K562 (cell line): ENCODE data around the gene GIGYF1. TPM values are rescaled to one million over a fixed set of nuclear protein-coding genes. Genes with fewer than 3 reads are reported as not detected.

ENCODE experiments used
- ATAC-seq: fragments of 200-7000 bp; cut with Tn5 transposase; 3 replicates; pipeline ENCODE4 v1.9.1; 2020; ENCODE audit warnings: moderate library complexity
- BruUV-seq: library from RNA; stranded (reverse); fragments of 400-500 nt; replicated peaks from 2 replicates; lab custom pipeline; 2021; lab: Mats Ljungman, UMichigan
- CTCF ChIA-PET: fragments of 300-600 bp; formaldehyde crosslinking; extraction: SDS; loops from one replicate; lab custom pipeline; 2021; ENCODE audit warnings: low intra/inter-chr PET ratio; lab: Yijun Ruan, JAX
- POLR2A ChIA-PET: fragments of 300-600, 350-650 bp; sonication (Branson Sonifier 250); formaldehyde crosslinking; extraction: SDS; loops from one replicate; lab custom pipeline; 2021; ENCODE audit warnings: antibody characterized with exemption, inconsistent platforms; lab: Yijun Ruan, JAX
- DNase-seq, 4 experiments: peaks; one replicate each; pipeline versions ENCODE4 v3.0.0 to v3.0.0-alpha.2; 2011 to 2018; ENCODE audit warnings: low spot score in 3 of 4, mixed read lengths in 3 of 4; ENCODE audit errors: extremely low read depth in 1 of 4
- FAIRE-seq: peaks from 2 replicates; lab custom pipeline; 2011; peaks lifted over from hg19 to GRCh38; lab: Jason Lieb, UNC
- H2AFZ ChIP-seq: 2 replicates; pipeline ENCODE4 v1.6.0; 2011; ENCODE audit warnings: low read depth, low read length, control low read depth, inconsistent platforms
- H3K27ac ChIP-seq: fragments of 200-600 bp; 3 replicates; pipeline ENCODE4 v1.8.0; 2011; ENCODE audit warnings: low read depth, mild to moderate bottlenecking, control low read depth, inconsistent platforms, low read length, moderate library complexity, mixed read lengths; ENCODE audit errors: extremely low read depth
- H3K27me3 ChIP-seq, 2 experiments: fragments of 300-600 bp in 1 of 2; 2 replicates in 1 of 2; 3 replicates in 1 of 2; pipeline versions ENCODE4 v1.6.0 to v1.8.0; 2011; ENCODE audit warnings: inconsistent platforms in 2 of 2, low read length in 2 of 2, mild to moderate bottlenecking in 1 of 2, mixed read lengths in 1 of 2, moderate library complexity in 1 of 2; ENCODE audit not compliant: control insufficient read depth in 2 of 2, insufficient read depth in 2 of 2
- H3K36me3 ChIP-seq: fragments of 300-600 bp; 3 replicates; pipeline ENCODE4 v1.8.0; 2011; ENCODE audit warnings: mild to moderate bottlenecking, low read length, inconsistent platforms; ENCODE audit not compliant: control insufficient read depth, insufficient read depth
- H3K4me1 ChIP-seq, 2 experiments: fragments of 200-600 bp in 1 of 2; replicated peaks in 1 of 2; 2 replicates in 1 of 2; 3 replicates in 1 of 2; pipeline versions ENCODE4 v1.5.1 to v1.8.0; 2011; ENCODE audit warnings: inconsistent platforms in 2 of 2, low read length in 2 of 2, mild to moderate bottlenecking in 1 of 2, mixed read lengths in 1 of 2, moderate library complexity in 1 of 2; ENCODE audit not compliant: control insufficient read depth in 2 of 2, insufficient read depth in 2 of 2
- H3K4me2 ChIP-seq: 2 replicates; pipeline ENCODE4 v1.6.1; 2011; ENCODE audit warnings: low read length, control low read depth, inconsistent platforms, mixed read lengths; ENCODE audit not compliant: insufficient read depth
- H3K4me3 ChIP-seq: fragments of 200-600 bp; sonication (generic), shearing (Covaris generic); 2 replicates; pipeline ENCODE4 v1.5.1; 2016; ENCODE audit warnings: control low read depth, inconsistent platforms
- H3K79me2 ChIP-seq: fragments of 200-600 bp; 3 replicates; pipeline ENCODE4 v1.8.0; 2011; ENCODE audit warnings: low read length, inconsistent platforms; ENCODE audit not compliant: control insufficient read depth, insufficient read depth
- H3K9ac ChIP-seq, 2 experiments: 2 replicates each; pipeline versions ENCODE4 v1.6.0 to v1.6.1; 2011; ENCODE audit warnings: low read depth in 2 of 2, low read length in 2 of 2, control low read depth in 1 of 2, inconsistent platforms in 1 of 2, mild to moderate bottlenecking in 1 of 2, mixed read lengths in 1 of 2; ENCODE audit not compliant: insufficient read depth in 1 of 2
- H3K9me1 ChIP-seq: one replicate; pipeline ENCODE4 v1.6.0; 2011; ENCODE audit warnings: inconsistent platforms, mild to moderate bottlenecking, low read length, moderate library complexity; ENCODE audit not compliant: control insufficient read depth, insufficient read depth
- H3K9me3 ChIP-seq: replicated peaks from 2 replicates; pipeline ENCODE4 v1.5.1; 2011; ENCODE audit warnings: low read depth, low read length, inconsistent platforms; ENCODE audit not compliant: control insufficient read depth, insufficient read depth
- H4K20me1 ChIP-seq: replicated peaks from 2 replicates; pipeline ENCODE4 v1.6.1; 2011; ENCODE audit warnings: low read length, inconsistent platforms, mixed read lengths; ENCODE audit not compliant: control insufficient read depth, insufficient read depth
- FOXM1 ChIP-seq, 2 experiments: fragments of 450-650 bp in 1 of 2; sonication (generic) in 1 of 2; formaldehyde crosslinking in 1 of 2; IDR thresholded peaks; 2 replicates each; pipeline versions ENCODE4 v1.6.1 to v1.9.0; 2017 to 2022; ENCODE audit warnings: low read depth in 2 of 2, mild to moderate bottlenecking in 2 of 2, missing genetic modification reagents in 1 of 2, moderate library complexity in 1 of 2
- NR1H2 ChIP-seq: sonication (generic); formaldehyde crosslinking; IDR thresholded peaks from 2 replicates; pipeline ENCODE4 v1.4.0; 2020; ENCODE audit warnings: mild to moderate bottlenecking, missing genetic modification reagents
- POLR2B ChIP-seq: fragments of 450-650 bp; IDR thresholded peaks from 2 replicates; pipeline ENCODE4 v1.6.1; 2018; ENCODE audit warnings: low read depth; ENCODE audit not compliant: partially characterized antibody
- POLR2G ChIP-seq: fragments of 200-400 bp; formaldehyde crosslinking; IDR thresholded peaks from 2 replicates; pipeline ENCODE4 v1.6.1; 2017; ENCODE audit warnings: low read depth, mild to moderate bottlenecking, antibody characterized with exemption, low read length, moderate library complexity
- PYGO2 ChIP-seq: fragments of 450-650 bp; IDR thresholded peaks from 2 replicates; pipeline ENCODE4 v1.6.1; 2016; ENCODE audit warnings: mild to moderate bottlenecking, missing genetic modification characterization, moderate library complexity, missing compliant biosample characterization
- RBM22 ChIP-seq: fragments of 200-400 bp; formaldehyde crosslinking; IDR thresholded peaks from 2 replicates; pipeline ENCODE4 v1.6.1; 2018; ENCODE audit warnings: low read length, low read depth; ENCODE audit not compliant: poor library complexity, severe bottlenecking
- SETDB1 ChIP-seq: IDR thresholded peaks from one replicate; pipeline ENCODE4 v1.6.1; 2012; ENCODE audit warnings: low read length, control low read depth, inconsistent platforms
- WGBS: fragments of 100-300 bp; shearing (Covaris generic); methylation state at CpG from one replicate; pipeline ENCODE4 v1.1.6; 2016; ENCODE audit warnings: low coverage, mixed read lengths; ENCODE audit not compliant: insufficient coverage; ENCODE audit errors: missing lambda C conversion rate; 5-methylcytosine and 5-hydroxymethylcytosine counted together
- in situ Hi-C: fragments of 300-500 bp; cut with MboI; formaldehyde crosslinking; loops from 4 replicates; pipeline ENCODE4 v1.15.0; 2018; ENCODE audit warnings: inconsistent platforms, mixed read lengths
- intact Hi-C: fragments of 100-400 bp; cut with micrococcal nuclease; formaldehyde crosslinking; loops from 2 replicates; pipeline ENCODE4 v1.14.2; 2022
- polyA plus RNA-seq, 8 experiments: library from polyadenylated mRNA; depleted of rRNA in 4 of 8; stranded (reverse) in 5 of 8; unstranded in 3 of 8; fragments of >200 nt; fragmentation: Nextera tagmentation in 2 of 8; fragmentation: Illumina TruSeq in 1 of 8; extraction: Ambion mirVana in 2 of 8; extraction: Trizol in 1 of 8; gene quantifications; 2 replicates each; pipeline versions ENCODE4 v1.2.1 to v1.2.3, GENCODE V29; 2011 to 2014; ENCODE audit warnings: inconsistent platforms in 1 of 8, missing spikeins in 1 of 8
- total RNA-seq, 7 experiments: library from RNA; depleted of rRNA in 6 of 7; stranded (reverse); fragments of >200 nt in 6 of 7; fragmentation: Illumina TruSeq in 2 of 7; extraction: Trizol in 2 of 7; gene quantifications; 2 replicates each; pipeline versions ENCODE4 v1.2.1 to v1.2.3, GENCODE V29; 2011 to 2021; ENCODE audit warnings: low replicate concordance in 1 of 7
- TF ChIP-seq, protein P1 (sequence below): sonication (generic); formaldehyde crosslinking; IDR thresholded peaks from 2 replicates; pipeline ENCODE4 v1.8.1; 2023; ENCODE audit warnings: mild to moderate bottlenecking, missing genetic modification reagents
- TF ChIP-seq, protein P2 (sequence below): fragments of 450-650 bp; formaldehyde crosslinking; IDR thresholded peaks from 2 replicates; pipeline ENCODE4 v1.4.0; 2020; ENCODE audit warnings: mild to moderate bottlenecking, mixed read lengths

GIGYF1 gene
- total and polyA plus RNA-seq, 9 of the 15 experiments (the other 6 are each of a cell fraction or from before 2014, with no cell fraction given), result 0.56 to 76.2 (median 16.8) TPM

DNA sequence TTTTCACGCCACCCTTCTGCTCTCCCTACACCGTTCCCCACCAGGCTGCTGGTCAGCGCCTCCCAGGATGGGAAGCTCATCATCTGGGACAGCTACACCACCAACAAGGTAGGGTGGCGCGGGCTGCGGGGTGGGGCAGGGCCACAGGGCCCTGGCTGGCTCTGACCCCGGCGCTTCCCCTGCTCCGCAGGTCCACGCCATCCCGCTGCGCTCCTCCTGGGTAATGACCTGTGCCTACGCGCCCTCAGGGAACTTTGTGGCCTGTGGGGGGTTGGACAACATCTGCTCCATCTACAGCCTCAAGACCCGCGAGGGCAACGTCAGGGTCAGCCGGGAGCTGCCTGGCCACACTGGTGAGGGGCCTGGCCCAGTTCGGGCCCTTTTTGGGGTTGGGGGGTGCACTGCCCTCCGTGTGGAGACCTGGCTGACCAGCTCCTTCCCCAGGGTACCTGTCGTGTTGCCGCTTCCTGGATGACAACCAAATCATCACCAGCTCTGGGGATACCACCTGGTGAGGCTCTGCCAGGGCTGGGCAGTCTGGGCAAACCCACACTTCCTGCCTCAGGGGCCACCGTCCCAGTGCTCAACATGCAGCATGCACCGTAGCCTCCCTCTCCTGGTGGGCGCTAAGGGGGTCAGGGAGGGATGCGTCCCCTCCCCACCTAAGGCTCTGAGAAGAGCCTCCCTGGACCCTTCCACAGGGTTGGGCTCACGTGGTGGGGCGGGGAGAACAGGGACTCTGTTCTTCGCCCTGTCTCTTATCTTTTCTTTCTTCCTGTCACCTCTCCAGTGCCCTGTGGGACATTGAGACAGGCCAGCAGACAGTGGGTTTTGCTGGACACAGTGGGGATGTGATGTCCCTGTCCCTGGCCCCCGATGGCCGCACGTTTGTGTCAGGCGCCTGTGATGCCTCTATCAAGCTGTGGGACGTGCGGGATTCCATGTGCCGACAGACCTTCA lies 16.5 kb downstream of the GIGYF1 start:
- ChIA-PET POLR2A (interaction anchor here (0.6 to 1.9 kb wide), 13 partner anchors 11 to 249 kb away, joined by 3 to 6 read pairs (median 3); partner anchors contain the start of genes GIGYF1, POP7 and ZCWPW1), CTCF (interaction anchor here (0.6 kb wide), 1 partner anchor 73 kb away, joined by 3 read pairs; no protein-coding TSS in a partner anchor)
- no peak overlapping the region for H3K4me3 ChIP-seq
- peak overlapping the region in 1 of 2 experiments; percentile 82; a peak in 2 of 4 replicates for H3K9ac ChIP-seq
- TF ChIP-seq POLR2G (peak; percentile 56), POLR2B (peak; percentile 6), NR1H2 (no peak), RBM22 (peak; percentile 84), PYGO2 (tag) (no peak), FOXM1 (IDR thresholded peaks at IDR 0.05; ENCODE audit: low read depth) (no peak), FOXM1 (CRISPR knock-in tag; IDR thresholded peaks at IDR 0.05; ENCODE audit: low read depth) (no peak), SETDB1 (no peak)
- TF ChIP-seq, protein P1, sequence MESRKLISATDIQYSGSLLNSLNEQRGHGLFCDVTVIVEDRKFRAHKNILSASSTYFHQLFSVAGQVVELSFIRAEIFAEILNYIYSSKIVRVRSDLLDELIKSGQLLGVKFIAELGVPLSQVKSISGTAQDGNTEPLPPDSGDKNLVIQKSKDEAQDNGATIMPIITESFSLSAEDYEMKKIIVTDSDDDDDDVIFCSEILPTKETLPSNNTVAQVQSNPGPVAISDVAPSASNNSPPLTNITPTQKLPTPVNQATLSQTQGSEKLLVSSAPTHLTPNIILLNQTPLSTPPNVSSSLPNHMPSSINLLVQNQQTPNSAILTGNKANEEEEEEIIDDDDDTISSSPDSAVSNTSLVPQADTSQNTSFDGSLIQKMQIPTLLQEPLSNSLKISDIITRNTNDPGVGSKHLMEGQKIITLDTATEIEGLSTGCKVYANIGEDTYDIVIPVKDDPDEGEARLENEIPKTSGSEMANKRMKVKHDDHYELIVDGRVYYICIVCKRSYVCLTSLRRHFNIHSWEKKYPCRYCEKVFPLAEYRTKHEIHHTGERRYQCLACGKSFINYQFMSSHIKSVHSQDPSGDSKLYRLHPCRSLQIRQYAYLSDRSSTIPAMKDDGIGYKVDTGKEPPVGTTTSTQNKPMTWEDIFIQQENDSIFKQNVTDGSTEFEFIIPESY (CRISPR knock-in tag), result peak; percentile 19; the same call in 1 of the 2 replicates
- TF ChIP-seq, protein P2, sequence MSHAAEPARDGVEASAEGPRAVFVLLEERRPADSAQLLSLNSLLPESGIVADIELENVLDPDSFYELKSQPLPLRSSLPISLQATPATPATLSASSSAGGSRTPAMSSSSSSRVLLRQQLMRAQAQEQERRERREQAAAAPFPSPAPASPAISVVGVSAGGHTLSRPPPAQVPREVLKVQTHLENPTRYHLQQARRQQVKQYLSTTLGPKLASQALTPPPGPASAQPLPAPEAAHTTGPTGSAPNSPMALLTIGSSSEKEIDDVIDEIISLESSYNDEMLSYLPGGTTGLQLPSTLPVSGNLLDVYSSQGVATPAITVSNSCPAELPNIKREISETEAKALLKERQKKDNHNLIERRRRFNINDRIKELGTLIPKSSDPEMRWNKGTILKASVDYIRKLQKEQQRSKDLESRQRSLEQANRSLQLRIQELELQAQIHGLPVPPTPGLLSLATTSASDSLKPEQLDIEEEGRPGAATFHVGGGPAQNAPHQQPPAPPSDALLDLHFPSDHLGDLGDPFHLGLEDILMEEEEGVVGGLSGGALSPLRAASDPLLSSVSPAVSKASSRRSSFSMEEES (CRISPR knock-in tag), result no peak
- WGBS, result 91% methylated on average over 34 of the region's 36 CpGs
- in situ Hi-C loops (no loop called here), intact Hi-C loops (no loop called here)
- no peak overlapping the region for H2AFZ ChIP-seq
- H3K9me1 ChIP-seq, result no peaks in the 10 kb centered on the region
- peaks cover 46% of the 10 kb centered on the region for H3K79me2 ChIP-seq
- H3K36me3 ChIP-seq, result peaks cover 63% of the 10 kb centered on the region; the same call in 2 of the 3 replicates
- H3K4me2 ChIP-seq, result no peak overlapping the region
- DNase-seq (no peak), ATAC-seq (no peak), FAIRE-seq (peak; percentile 63)
- H3K27me3 ChIP-seq, result no peaks in the 10 kb centered on the region
- no peaks in the 10 kb centered on the region for H3K9me3 ChIP-seq
- H3K4me1 ChIP-seq, result peaks cover 4 to 91% of the 10 kb centered on the region in 2 experiments
- H4K20me1 ChIP-seq, result peaks cover 22% of the 10 kb centered on the region; the same call in 1 of the 2 replicates
- H3K27ac ChIP-seq, result no peak overlapping the region
- no TSS peak for BruUV-seq
